GM20000 (cell line): ENCODE measurements around the gene METTL24.

Experiments used
- DNase-seq: peaks from one replicate; pipeline ENCODE4 v3.0.0; 2012; ENCODE audit warnings: low spot score
- TF ChIP-seq, protein P1 (sequence below): IDR thresholded peaks from 2 replicates; pipeline ENCODE4 v1.5.1; 2012; ENCODE audit warnings: mild to moderate bottlenecking, control low read depth; ENCODE audit errors: extremely low read depth, missing control alignments

METTL24 gene

DNA sequence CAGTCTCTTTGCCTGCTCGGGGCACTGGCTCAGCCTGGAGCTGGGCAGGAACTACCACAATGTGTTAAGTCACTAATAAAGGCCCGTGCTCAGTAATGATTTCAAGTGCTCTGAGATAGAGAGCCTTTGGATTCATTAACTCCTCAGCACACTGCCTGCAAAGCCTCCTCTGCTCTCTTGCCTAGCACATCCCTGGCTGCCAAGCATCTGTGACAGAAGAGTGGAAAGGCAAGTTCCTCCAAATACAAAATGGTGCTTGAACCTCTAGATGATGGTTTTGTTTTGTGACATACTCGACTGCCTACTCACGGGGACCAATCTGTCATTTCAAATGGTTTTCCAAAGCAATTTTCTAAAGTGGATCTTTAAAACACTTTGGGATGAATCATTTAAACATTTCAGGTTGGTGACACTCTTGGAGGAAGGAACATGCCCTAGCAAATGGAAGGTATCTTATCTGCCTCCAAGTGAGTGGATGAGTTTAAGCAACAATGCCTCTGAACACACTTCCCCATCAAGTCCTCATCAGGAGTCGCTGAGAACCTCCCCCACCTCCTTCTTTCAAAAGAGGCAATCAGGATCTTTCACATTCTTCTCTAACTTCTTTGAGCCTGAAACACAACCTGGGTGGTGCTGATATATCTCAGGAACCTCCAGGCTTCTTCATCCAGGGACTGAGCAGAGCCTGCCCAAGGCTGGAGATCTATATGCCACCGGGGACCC is 35.8 kb downstream of the METTL24 start:
- DNase-seq, result no peak
- TF ChIP-seq, protein P1, sequence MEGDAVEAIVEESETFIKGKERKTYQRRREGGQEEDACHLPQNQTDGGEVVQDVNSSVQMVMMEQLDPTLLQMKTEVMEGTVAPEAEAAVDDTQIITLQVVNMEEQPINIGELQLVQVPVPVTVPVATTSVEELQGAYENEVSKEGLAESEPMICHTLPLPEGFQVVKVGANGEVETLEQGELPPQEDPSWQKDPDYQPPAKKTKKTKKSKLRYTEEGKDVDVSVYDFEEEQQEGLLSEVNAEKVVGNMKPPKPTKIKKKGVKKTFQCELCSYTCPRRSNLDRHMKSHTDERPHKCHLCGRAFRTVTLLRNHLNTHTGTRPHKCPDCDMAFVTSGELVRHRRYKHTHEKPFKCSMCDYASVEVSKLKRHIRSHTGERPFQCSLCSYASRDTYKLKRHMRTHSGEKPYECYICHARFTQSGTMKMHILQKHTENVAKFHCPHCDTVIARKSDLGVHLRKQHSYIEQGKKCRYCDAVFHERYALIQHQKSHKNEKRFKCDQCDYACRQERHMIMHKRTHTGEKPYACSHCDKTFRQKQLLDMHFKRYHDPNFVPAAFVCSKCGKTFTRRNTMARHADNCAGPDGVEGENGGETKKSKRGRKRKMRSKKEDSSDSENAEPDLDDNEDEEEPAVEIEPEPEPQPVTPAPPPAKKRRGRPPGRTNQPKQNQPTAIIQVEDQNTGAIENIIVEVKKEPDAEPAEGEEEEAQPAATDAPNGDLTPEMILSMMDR, result no peak

DNA sequence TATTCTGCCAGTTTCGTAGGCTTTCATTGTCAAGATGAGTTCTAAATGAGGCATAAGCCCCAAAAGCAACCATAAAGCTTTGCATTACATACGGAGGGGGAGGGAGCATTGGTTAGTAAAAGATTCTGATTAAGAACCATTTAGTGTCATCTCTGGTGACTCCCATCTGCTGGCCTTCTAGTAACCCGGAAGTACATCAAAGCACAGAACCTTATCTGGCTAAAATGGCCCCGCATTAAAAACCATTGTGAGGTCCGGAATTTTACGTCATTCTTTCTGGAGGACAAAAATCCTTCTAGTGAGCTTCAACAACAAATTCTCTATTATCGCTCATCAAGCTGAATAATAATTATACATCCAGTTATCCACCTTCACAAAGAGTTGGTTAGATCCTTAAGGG is 37.8 kb downstream of the METTL24 start:
- TF ChIP-seq, protein P1, result no peak
- no peak for DNase-seq

DNA sequence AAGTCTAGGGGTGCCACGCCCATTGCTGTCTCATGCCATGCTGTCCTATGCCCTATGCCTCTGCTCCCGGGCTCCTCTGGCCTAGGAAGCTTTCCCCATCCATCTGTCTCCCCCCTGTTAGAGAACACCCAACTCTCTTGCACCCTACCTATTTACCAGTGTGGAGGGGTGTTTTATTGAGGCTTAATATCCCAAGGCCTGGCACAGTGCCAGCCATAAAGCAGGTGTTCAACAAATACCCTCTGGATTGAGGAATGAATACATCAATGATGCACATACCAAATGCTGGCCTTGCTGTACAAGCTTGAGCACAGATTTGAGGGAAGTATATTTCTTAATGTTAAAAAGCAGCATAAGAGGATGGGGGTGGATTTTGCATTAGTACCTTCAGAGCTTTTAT is 38.3 kb downstream of the METTL24 start:
- no peak for DNase-seq
- TF ChIP-seq, protein P1, result no peak

DNA sequence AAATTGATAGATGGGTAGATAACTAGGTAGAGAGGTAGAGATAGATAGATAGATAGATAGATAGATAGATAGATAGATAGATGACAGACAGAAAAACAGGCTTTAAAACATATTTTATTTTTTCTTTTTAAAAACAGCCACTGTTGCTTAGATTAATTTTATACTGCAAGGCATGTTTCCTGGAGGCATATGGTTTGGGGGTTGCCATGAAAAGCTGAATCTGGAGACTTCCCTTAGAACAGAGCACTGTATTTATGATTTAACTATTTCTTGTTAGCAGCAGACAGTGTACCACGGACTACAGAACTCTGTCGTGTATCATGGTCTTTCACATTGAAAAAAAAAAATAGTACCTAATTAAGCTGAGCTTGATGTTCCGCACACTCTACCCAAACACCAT is 38.8 kb downstream of the METTL24 start:
- TF ChIP-seq, protein P1, result no peak

DNA sequence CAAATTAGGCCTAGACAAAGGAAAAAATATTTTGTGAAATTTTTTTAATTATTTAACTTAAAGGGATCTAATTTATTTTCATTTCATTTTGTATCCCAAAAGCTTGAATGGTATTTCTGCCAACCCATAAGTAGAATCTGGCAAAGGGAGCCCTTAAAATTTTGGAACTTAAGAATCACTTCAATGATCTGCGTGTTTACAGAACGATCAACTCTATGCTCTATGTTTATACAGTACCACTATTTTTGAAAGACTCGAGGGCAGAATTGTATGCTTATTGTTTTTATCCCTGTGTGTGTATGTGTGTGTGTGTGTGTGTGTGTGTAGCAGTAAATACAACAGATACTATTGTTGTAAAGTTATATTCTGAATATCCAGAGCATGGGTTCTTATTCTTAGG is 39.2 kb downstream of the METTL24 start:
- TF ChIP-seq, protein P1, result no peak
- DNase-seq, result no peak

More for the DNA sequence above, 38.8 kb downstream of the METTL24 start:
- DNase-seq, result no peak

DNA sequence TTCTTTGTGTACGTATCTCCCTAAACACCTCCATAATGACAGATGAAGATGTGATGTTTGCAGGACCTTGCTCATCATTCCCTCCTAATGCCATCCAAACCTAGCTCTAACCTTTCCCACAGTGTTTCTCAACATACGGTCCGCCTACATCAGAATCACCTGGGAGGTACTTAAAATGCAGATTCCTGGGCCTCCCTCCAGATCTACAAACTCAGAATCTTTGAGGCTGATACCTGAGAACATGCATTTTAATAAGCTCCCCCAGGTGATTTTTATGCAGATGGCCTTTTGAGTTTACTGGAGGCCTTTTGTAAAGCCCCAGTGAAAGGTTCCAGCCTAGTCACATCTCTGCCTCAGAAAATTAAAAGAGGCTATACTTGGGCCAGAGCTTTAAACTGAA is 40.5 kb downstream of the METTL24 start:
- DNase-seq, result no peak
- TF ChIP-seq, protein P1, result no peak

DNA sequence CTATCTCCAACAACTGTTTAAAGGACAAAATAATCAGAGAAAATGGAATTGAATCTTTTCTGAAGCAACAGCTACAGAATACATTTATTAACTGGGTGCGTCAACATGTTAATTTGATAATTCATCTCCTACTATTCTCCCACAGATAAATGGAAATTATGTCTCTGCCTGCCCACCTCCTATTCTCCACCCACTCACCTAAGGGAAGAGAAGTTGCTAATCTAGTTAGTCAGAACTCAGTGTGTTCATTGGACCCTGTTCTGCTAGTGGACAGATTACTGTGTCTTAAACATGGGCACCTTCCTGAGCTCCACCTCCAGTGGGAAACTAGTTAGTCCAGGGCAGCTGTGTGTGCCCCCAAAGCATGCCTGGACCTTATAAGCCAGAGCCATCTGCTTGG is 41.0 kb downstream of the METTL24 start:
- DNase-seq, result no peak
- TF ChIP-seq, protein P1, result no peak
